ENCODE measurements around the gene APELA.

Gene APELA

GRCh38 chr4:164866817-164867490 lies 10.0 kb upstream of the APELA start:
- Mint-ChIP-seq H3K9me3 (peaks cover 4% of the 10 kb centered on the region), H3K27ac (peak overlapping the region; percentile 54), H3K4me3 (no peak overlapping the region), H3K36me3 (ENCODE audit: low read depth) (no peaks in the 10 kb centered on the region), H3K27me3 (ENCODE audit: low read depth, poor library complexity) (no peaks in the 10 kb centered on the region), H3K4me1 (peaks cover 12% of the 10 kb centered on the region)
- TF ChIP-seq, protein P1, sequence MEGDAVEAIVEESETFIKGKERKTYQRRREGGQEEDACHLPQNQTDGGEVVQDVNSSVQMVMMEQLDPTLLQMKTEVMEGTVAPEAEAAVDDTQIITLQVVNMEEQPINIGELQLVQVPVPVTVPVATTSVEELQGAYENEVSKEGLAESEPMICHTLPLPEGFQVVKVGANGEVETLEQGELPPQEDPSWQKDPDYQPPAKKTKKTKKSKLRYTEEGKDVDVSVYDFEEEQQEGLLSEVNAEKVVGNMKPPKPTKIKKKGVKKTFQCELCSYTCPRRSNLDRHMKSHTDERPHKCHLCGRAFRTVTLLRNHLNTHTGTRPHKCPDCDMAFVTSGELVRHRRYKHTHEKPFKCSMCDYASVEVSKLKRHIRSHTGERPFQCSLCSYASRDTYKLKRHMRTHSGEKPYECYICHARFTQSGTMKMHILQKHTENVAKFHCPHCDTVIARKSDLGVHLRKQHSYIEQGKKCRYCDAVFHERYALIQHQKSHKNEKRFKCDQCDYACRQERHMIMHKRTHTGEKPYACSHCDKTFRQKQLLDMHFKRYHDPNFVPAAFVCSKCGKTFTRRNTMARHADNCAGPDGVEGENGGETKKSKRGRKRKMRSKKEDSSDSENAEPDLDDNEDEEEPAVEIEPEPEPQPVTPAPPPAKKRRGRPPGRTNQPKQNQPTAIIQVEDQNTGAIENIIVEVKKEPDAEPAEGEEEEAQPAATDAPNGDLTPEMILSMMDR (IDR thresholded peaks at IDR 0.05), result no peak
- DNase-seq, result no peak

DNA sequence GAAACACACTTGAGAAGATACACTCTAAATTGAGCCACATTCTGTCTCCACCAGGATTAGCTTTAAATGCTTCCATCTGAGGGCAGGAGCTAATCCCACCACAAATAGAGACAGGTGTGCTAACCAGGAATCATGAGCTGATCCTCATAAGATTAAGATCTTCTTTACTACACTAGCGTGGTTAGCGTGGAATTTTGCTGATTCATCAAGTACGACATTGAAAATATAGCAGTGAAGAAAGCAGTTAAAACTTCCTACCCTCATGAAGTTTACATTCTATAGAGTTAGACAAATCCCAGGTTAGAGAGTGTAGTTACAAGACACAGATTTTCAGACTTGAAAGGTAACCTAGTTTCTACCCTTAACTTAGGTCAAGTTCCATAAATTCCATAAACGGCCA lies 5.3 kb upstream of the APELA start:
- H3K4me3 Mint-ChIP-seq, result no peak overlapping the region
- H3K27me3 Mint-ChIP-seq (ENCODE audit: low read depth, poor library complexity), result no peaks in the 10 kb centered on the region
- no peak for DNase-seq

GRCh38 chr4:164872481-164872880 lies 4.5 kb upstream of the APELA start:
- Mint-ChIP-seq H3K9me3 (peaks cover 3% of the 10 kb centered on the region), H3K4me1 (peaks cover 13% of the 10 kb centered on the region), H3K27me3 (ENCODE audit: low read depth, poor library complexity) (no peaks in the 10 kb centered on the region), H3K27ac (no peak overlapping the region), H3K4me3 (no peak overlapping the region), H3K36me3 (ENCODE audit: low read depth) (no peaks in the 10 kb centered on the region)
- DNase-seq, result no peak
- TF ChIP-seq, protein P1 (IDR thresholded peaks at IDR 0.05), result no peak

More for the DNA sequence above, 5.3 kb upstream of the APELA start:
- Mint-ChIP-seq H3K27ac (peak overlapping the region; percentile 22), H3K9me3 (peaks cover 3% of the 10 kb centered on the region), H3K36me3 (ENCODE audit: low read depth) (no peaks in the 10 kb centered on the region), H3K4me1 (peaks cover 12% of the 10 kb centered on the region)
- TF ChIP-seq, protein P1 (IDR thresholded peaks at IDR 0.05), result no peak

- Mint-ChIP-seq H3K4me3 (no peak overlapping the region), H3K36me3 (ENCODE audit: low read depth) (no peaks in the 10 kb centered on the region), H3K27ac (peak overlapping the region; percentile 51), H3K27me3 (ENCODE audit: low read depth, poor library complexity) (no peaks in the 10 kb centered on the region), H3K4me1 (peaks cover 31% of the 10 kb centered on the region), H3K9me3 (peaks cover 3% of the 10 kb centered on the region)
- DNase-seq, result no peak
- TF ChIP-seq, protein P1 (IDR thresholded peaks at IDR 0.05), result no peak
Measured at GRCh38 chr4:164874789-164875188, 2.2 kb upstream of the APELA start.

DNA sequence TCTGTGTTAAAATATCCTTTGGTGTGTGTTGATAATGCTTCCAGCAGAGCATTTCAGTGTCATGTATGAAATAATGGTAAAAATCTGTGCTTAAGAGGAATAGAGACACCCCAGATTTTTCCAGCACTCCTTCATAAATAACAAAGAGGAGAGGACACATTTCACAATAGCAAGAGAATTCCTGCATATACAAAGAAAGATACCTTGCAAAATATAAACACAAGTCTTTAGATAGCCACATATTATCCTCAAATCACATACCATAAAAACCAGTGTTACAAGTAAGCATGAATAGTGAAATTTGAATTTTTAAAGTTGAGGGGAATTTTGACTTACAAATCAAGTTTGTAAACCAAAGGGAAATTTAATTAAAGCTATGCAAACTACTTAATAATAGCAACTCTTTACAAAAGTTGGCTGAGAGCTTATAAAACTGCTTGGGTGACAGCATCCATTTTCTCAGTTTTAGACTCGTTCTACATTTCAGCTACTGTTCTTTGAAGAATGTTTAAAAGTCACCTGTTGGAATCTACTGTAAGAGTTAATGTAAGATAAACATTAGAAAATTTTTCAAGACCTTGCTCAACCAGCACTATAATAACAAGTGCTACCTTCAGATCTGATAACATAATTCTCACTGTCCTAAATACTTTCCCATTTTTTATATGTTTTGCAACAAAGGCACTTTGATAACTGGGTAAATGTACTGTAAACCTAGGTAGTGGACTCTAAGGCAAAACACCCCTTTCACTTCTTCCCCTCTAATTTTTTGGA lies 3.7 kb downstream of the APELA start:
- no peak overlapping the region for H3K4me3 Mint-ChIP-seq
- no peaks in the 10 kb centered on the region for H3K9me3 Mint-ChIP-seq
- TF ChIP-seq, protein P1 (IDR thresholded peaks at IDR 0.05), result no peak
- H3K27ac Mint-ChIP-seq, result peak overlapping the region; percentile 80
- peaks cover 45% of the 10 kb centered on the region for H3K4me1 Mint-ChIP-seq
- no peak for DNase-seq
- H3K27me3 Mint-ChIP-seq (ENCODE audit: low read depth, poor library complexity), result peaks cover 3% of the 10 kb centered on the region
- H3K36me3 Mint-ChIP-seq (ENCODE audit: low read depth), result peaks cover 6% of the 10 kb centered on the region
